Ecto neural progenitor cell (in vitro differentiated cells): ENCODE results near the gene MDFI.

Experiments used
- DNase-seq: peaks from one replicate; pipeline ENCODE4 v3.0.0-alpha.2; 2018; ENCODE audit warnings: low spot score

Gene MDFI

GRCh38 chr6:41688256-41688965, 50.1 kb downstream of the MDFI start:
- DNase-seq = no peak

GRCh38 chr6:41689171-41690008, 51.1 kb downstream of the MDFI start:
- no peak for DNase-seq

- DNase-seq = no peak
Measured at GRCh38 chr6:41690541-41691330, 52.5 kb downstream of the MDFI start.

- no peak for DNase-seq
Measured at GRCh38 chr6:41691426-41692079, 53.3 kb downstream of the MDFI start.

GRCh38 chr6:41692080-41692675, 53.9 kb downstream of the MDFI start:
- DNase-seq = no peak

GRCh38 chr6:41692730-41693129, 54.5 kb downstream of the MDFI start:
- DNase-seq = no peak

GRCh38 chr6:41693281-41694240, 55.3 kb downstream of the MDFI start:
- no peak for DNase-seq

GRCh38 chr6:41694815-41695526, 56.7 kb downstream of the MDFI start:
- DNase-seq = no peak

GRCh38 chr6:41695825-41696224, 57.6 kb downstream of the MDFI start:
- DNase-seq = no peak

- DNase-seq = no peak
Measured at GRCh38 chr6:41696788-41697187, 58.5 kb downstream of the MDFI start.

GRCh38 chr6:41697861-41698781, 59.9 kb downstream of the MDFI start:
- no peak for DNase-seq

GRCh38 chr6:41699063-41699462, 60.8 kb downstream of the MDFI start:
- DNase-seq = no peak

GRCh38 chr6:41700463-41701347, 62.4 kb downstream of the MDFI start:
- DNase-seq = no peak

GRCh38 chr6:41702089-41702745, 63.9 kb downstream of the MDFI start:
- DNase-seq = no peak

- DNase-seq = no peak
Measured at GRCh38 chr6:41702771-41703494, 64.7 kb downstream of the MDFI start.
